Dedifferentiated amniotic fluid mesenchymal stem cell (primary cell): ENCODE measurements around the gene MACROH2A1.

ENCODE experiments used
- DNase-seq: peaks from one replicate; pipeline ENCODE4 v3.0.0-alpha.2; 2016; ENCODE audit errors: extremely low spot score

MACROH2A1 gene

DNA sequence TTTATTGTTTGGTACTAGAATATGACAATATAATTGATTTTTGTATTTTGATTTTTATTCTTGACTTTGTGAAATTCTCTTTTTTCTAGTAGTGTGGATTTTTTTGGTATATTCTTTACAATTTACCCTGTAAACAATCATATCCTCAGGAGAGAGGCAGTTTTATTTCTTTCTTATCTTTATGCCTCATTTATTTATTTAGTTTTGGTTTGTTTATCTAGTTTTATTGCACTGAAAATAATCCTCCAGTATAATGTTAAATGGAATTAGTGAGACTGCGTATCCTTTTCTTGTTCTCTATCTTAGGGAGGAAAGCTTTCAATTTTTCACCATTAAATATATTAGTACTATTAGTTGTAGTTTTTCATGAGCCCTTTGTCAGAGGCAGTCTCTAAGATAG lies 109.4 kb downstream of the MACROH2A1 start:
- DNase-seq = no peak

DNA sequence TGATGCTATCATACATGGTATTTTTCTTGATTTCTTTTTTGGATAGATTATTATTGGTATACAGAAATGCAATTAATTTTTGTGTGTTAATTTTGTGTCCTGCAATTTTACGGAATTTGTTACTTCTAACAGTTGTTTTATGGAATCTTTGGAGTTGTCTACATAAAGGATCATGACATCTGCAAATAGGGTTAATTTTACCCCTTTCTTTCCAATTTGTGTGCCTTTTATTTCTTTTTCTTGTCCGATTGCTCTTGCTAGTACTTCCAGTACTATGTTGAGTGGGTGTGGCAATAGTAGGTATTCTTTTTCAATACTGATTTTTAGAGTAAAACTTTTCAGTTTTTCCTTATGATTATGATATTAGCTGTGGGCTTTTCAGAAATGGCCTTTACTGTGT lies 111.5 kb downstream of the MACROH2A1 start:
- no peak for DNase-seq
